Panc1 (cell line): ENCODE measurements around the gene MOCS2. TPM values are rescaled to one million over a fixed set of nuclear protein-coding genes. Genes with fewer than 3 reads are reported as not detected.

ENCODE experiments used
- ATAC-seq: fragments of 200-7000 bp; cut with Tn5 transposase; 2 replicates; pipeline ENCODE4 v1.9.1; 2020; ENCODE audit warnings: mild to moderate bottlenecking, moderate library complexity
- BruUV-seq: library from RNA; stranded (reverse); fragments of 400-500 nt; replicated peaks from 2 replicates; lab custom pipeline; 2021; lab: Mats Ljungman, UMichigan
- CTCF ChIA-PET: fragments of 300-600 bp; sonication (Branson Sonifier 250); formaldehyde crosslinking; loops from one replicate; lab custom pipeline; 2022; ENCODE audit warnings: antibody characterized with exemption; lab: Charles Lee
- POLR2A ChIA-PET: fragments of 300-600 bp; sonication (Branson Sonifier 250); formaldehyde crosslinking; loops from one replicate; lab custom pipeline; 2022; ENCODE audit warnings: antibody characterized with exemption; lab: Charles Lee
- DNase-seq: peaks from one replicate; pipeline ENCODE4 v3.0.0-alpha.2; 2010; ENCODE audit warnings: low read depth, low spot score
- H3K27ac ChIP-seq: 2 replicates; pipeline ENCODE4 v1.5.1; 2011; ENCODE audit warnings: mild to moderate bottlenecking, low read length, inconsistent platforms
- H3K27me3 ChIP-seq: fragments of 200-500 bp; sonication (Bioruptor generic); 2 replicates; pipeline ENCODE4 v1.6.0; 2014; ENCODE audit warnings: low read length, inconsistent platforms; ENCODE audit not compliant: control insufficient read depth, insufficient read depth
- H3K36me3 ChIP-seq: fragments of 200-500 bp; sonication (Bioruptor generic); 2 replicates; pipeline ENCODE4 v1.5.1; 2014; ENCODE audit warnings: inconsistent platforms, mild to moderate bottlenecking, low read length, moderate library complexity; ENCODE audit not compliant: control insufficient read depth, insufficient read depth
- H3K4me1 ChIP-seq: 2 replicates; pipeline ENCODE4 v1.5.1; 2011; ENCODE audit warnings: inconsistent platforms, mild to moderate bottlenecking, low read length, moderate library complexity; ENCODE audit not compliant: control insufficient read depth, insufficient read depth
- H3K4me3 ChIP-seq, 2 experiments: 2 replicates each; pipeline ENCODE4 v1.5.1; 2011 to 2012; ENCODE audit warnings: low read depth in 2 of 2, low read length in 2 of 2, mild to moderate bottlenecking in 2 of 2, inconsistent platforms in 1 of 2, moderate library complexity in 1 of 2
- H3K9me3 ChIP-seq: fragments of 200-500 bp; sonication (Bioruptor generic); 2 replicates; pipeline ENCODE4 v1.5.1; 2014; ENCODE audit warnings: low read depth, mild to moderate bottlenecking, inconsistent platforms, low read length, moderate library complexity; ENCODE audit not compliant: control insufficient read depth, insufficient read depth
- CTCF ChIP-seq: fragments of 450-650 bp; IDR thresholded peaks from 2 replicates; pipeline ENCODE4 v1.5.1; 2017; ENCODE audit warnings: mild to moderate bottlenecking
- POLR2AphosphoS5 ChIP-seq: IDR thresholded peaks from 2 replicates; pipeline ENCODE4 v1.6.1; 2012; ENCODE audit warnings: mild to moderate bottlenecking, low read depth, low read length, moderate library complexity
- REST ChIP-seq, 2 experiments: IDR thresholded peaks; 2 replicates each; pipeline ENCODE4 v1.6.1; 2011 to 2012; ENCODE audit warnings: low read depth in 2 of 2, control low read depth in 1 of 2, low read length in 1 of 2, mild to moderate bottlenecking in 1 of 2, moderate library complexity in 1 of 2; ENCODE audit not compliant: insufficient read depth in 1 of 2
- SIN3A ChIP-seq: IDR thresholded peaks from 2 replicates; pipeline ENCODE4 v1.6.1; 2012; ENCODE audit warnings: low read depth, mild to moderate bottlenecking, low read length, moderate library complexity, borderline replicate concordance; ENCODE audit not compliant: insufficient read depth
- TCF7L2 ChIP-seq: IDR thresholded peaks from 2 replicates; pipeline ENCODE4 v1.6.1; 2011; ENCODE audit warnings: mild to moderate bottlenecking, low read depth, low read length, inconsistent platforms
- in situ Hi-C: cut with HindIII; loops from 2 replicates; pipeline ENCODE4 v1.10.0; 2016; ENCODE audit warnings: low sequenced_read_pairs, low pct_unique_long_range_greater_than_20kb
- intact Hi-C: fragments of 100-400 bp; cut with micrococcal nuclease; formaldehyde crosslinking; loops from one replicate; pipeline ENCODE4 v1.10.0; 2022; ENCODE audit not compliant: unreplicated experiment
- total RNA-seq: library from RNA; stranded (reverse); gene quantifications from one replicate; pipeline ENCODE4 v1.2.1, GENCODE V29; 2021; ENCODE audit not compliant: unreplicated experiment

The MOCS2 gene
- total RNA-seq, 1 experiment from 2014 or later, result 39.5 TPM

- Histone ChIP-seq H3K27ac (no peak overlapping the region), H3K9me3 (no peaks in the 10 kb centered on the region), H3K36me3 (peaks cover 30% of the 10 kb centered on the region), H3K4me3 (no peak overlapping the region), H3K27me3 (no peaks in the 10 kb centered on the region), H3K4me1 (peaks cover 3% of the 10 kb centered on the region; the same call in 1 of the 2 replicates)
- BruUV-seq, result no TSS peak
- ATAC-seq (no peak), DNase-seq (no peak)
- POLR2A ChIA-PET, result interaction anchor here (0.6 kb wide), 1 partner anchor 25 kb away, joined by 6 read pairs; no protein-coding TSS in a partner anchor
- intact Hi-C loops (no loop called here), in situ Hi-C loops (no loop called here)
- CTCF ChIA-PET, result no interaction called here
- TF ChIP-seq POLR2AphosphoS5 (no peak), TCF7L2 (no peak), CTCF (no peak)
Measured at GRCh38 chr5:53068291-53068836, 41.2 kb downstream of the MOCS2 start.

GRCh38 chr5:53067641-53068040, 41.9 kb downstream of the MOCS2 start:
- Histone ChIP-seq H3K4me1 (peaks cover 3% of the 10 kb centered on the region; the same call in 1 of the 2 replicates), H3K9me3 (no peaks in the 10 kb centered on the region), H3K36me3 (peaks cover 30% of the 10 kb centered on the region), H3K27ac (no peak overlapping the region), H3K4me3 (no peak overlapping the region), H3K27me3 (no peaks in the 10 kb centered on the region)
- DNase-seq (no peak), ATAC-seq (no peak)
- intact Hi-C loops, result no loop called here
- BruUV-seq, result no TSS peak
- ChIA-PET POLR2A (no interaction called here), CTCF (no interaction called here)
- TF ChIP-seq REST (IDR thresholded peaks at IDR 0.05; ENCODE audit: insufficient read depth in 1 of 2, low read depth in 2 of 2, low read length in 1 of 2), result no peak
- no peak for TF ChIP-seq TCF7L2
- no peak for TF ChIP-seq SIN3A
- TF ChIP-seq CTCF, result no peak
- in situ Hi-C loops, result no loop called here
